HG03135 (cell line): ENCODE data around the gene USP48.
"Not testable (repeated sequence)": the region's sequence is repeated elsewhere in the genome, so short reads cannot be mapped to it uniquely, and the experiment has no call there.

Source experiments
- ATAC-seq: cut with Tn5 transposase; IDR thresholded peaks from one replicate; pipeline ENCODE4 v1.9.1; 2021; ENCODE audit warnings: mild to moderate bottlenecking, moderate library complexity; ENCODE audit not compliant: unreplicated experiment

USP48 gene

GRCh38 chr1:21641076-21641475 lies 141.9 kb downstream of the USP48 start:
- ATAC-seq = no peak

GRCh38 chr1:21640653-21641052 lies 142.3 kb downstream of the USP48 start:
- no peak for ATAC-seq

GRCh38 chr1:21639594-21640041 lies 143.3 kb downstream of the USP48 start:
- ATAC-seq = no peak

GRCh38 chr1:21638531-21639341 lies 144.2 kb downstream of the USP48 start:
- no peak for ATAC-seq

- no peak for ATAC-seq
Observed at GRCh38 chr1:21637514-21637913, 145.4 kb downstream of the USP48 start.

GRCh38 chr1:21636029-21636428 lies 146.9 kb downstream of the USP48 start:
- no peak for ATAC-seq

GRCh38 chr1:21634806-21635535 lies 148.0 kb downstream of the USP48 start:
- no peak for ATAC-seq

- ATAC-seq = no peak
Observed at GRCh38 chr1:21633992-21634805, 148.8 kb downstream of the USP48 start.

- ATAC-seq = no peak
Observed at GRCh38 chr1:21633141-21633755, 149.7 kb downstream of the USP48 start.

- ATAC-seq = no peak
Observed at GRCh38 chr1:21631944-21632887, 150.7 kb downstream of the USP48 start.

- ATAC-seq = not testable (repeated sequence)
Observed at GRCh38 chr1:21631590-21631943, 151.4 kb downstream of the USP48 start.

GRCh38 chr1:21630571-21631343 lies 152.2 kb downstream of the USP48 start:
- ATAC-seq = no peak

- ATAC-seq = no peak
Observed at GRCh38 chr1:21629971-21630370, 153.0 kb downstream of the USP48 start.

GRCh38 chr1:21628798-21629393 lies 154.1 kb downstream of the USP48 start:
- no peak for ATAC-seq
